Measurements from ENCODE around the gene TLNRD1. TPM values are rescaled to one million over a fixed set of nuclear protein-coding genes. Genes with fewer than 3 reads are reported as not detected.

The TLNRD1 gene
- total RNA-seq, 6 donors from 2014 or later = 23.0 to 55.7 (median 36.0) TPM

GRCh38 chr15:81021321-81021720 is 20.6 kb downstream of the TLNRD1 start:
- 96 to 97% methylated on average over 7 of the region's 7 CpGs for WGBS, 2 donors

GRCh38 chr15:81023483-81024264 is 23.0 kb downstream of the TLNRD1 start:
- no peaks in the 10 kb centered on the region for H3K36me3 ChIP-seq
- DNase-seq (peak in 1 of 2 donors; percentile 75), ATAC-seq (ENCODE audit: low FRiP score in 2 of 2) (peak; percentile 85 to 97)
- H3K27me3 ChIP-seq = no peaks in the 10 kb centered on the region
- peaks cover 8 to 24% (median 22%) of the 10 kb centered on the region in 4 donors for H3K4me1 ChIP-seq
- no peak overlapping the region for H3K4me3 ChIP-seq
- H3K9me3 ChIP-seq = no peaks in the 10 kb centered on the region
- peak overlapping the region; percentile 65 to 75 (median 72) for H3K27ac ChIP-seq
- TF ChIP-seq, protein P1, sequence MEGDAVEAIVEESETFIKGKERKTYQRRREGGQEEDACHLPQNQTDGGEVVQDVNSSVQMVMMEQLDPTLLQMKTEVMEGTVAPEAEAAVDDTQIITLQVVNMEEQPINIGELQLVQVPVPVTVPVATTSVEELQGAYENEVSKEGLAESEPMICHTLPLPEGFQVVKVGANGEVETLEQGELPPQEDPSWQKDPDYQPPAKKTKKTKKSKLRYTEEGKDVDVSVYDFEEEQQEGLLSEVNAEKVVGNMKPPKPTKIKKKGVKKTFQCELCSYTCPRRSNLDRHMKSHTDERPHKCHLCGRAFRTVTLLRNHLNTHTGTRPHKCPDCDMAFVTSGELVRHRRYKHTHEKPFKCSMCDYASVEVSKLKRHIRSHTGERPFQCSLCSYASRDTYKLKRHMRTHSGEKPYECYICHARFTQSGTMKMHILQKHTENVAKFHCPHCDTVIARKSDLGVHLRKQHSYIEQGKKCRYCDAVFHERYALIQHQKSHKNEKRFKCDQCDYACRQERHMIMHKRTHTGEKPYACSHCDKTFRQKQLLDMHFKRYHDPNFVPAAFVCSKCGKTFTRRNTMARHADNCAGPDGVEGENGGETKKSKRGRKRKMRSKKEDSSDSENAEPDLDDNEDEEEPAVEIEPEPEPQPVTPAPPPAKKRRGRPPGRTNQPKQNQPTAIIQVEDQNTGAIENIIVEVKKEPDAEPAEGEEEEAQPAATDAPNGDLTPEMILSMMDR (IDR thresholded peaks at IDR 0.05) = no peak
- TF ChIP-seq POLR2AphosphoS5 (IDR thresholded peaks at IDR 0.05) (peak in 1 of 2 donors; percentile 40), EP300 (IDR thresholded peaks at IDR 0.05) (no peak), POLR2A (IDR thresholded peaks at IDR 0.05) (peak in 1 of 4 donors; percentile 26)
- WGBS, 2 donors = 40 to 44% methylated on average over 13 of the region's 13 CpGs

More at GRCh38 chr15:81021321-81021720, 20.6 kb downstream of the TLNRD1 start:
- TF ChIP-seq POLR2A (IDR thresholded peaks at IDR 0.05) = no peak
- TF ChIP-seq, protein P1 (IDR thresholded peaks at IDR 0.05) = no peak
- no peak for TF ChIP-seq EP300 (IDR thresholded peaks at IDR 0.05)
- no peak for TF ChIP-seq POLR2AphosphoS5 (IDR thresholded peaks at IDR 0.05)
- no peaks in the 10 kb centered on the region for H3K9me3 ChIP-seq
- H3K27ac ChIP-seq = no peak overlapping the region
- no peaks in the 10 kb centered on the region for H3K36me3 ChIP-seq
- no peak for DNase-seq
- no peak overlapping the region for H3K4me3 ChIP-seq
- peaks cover 8 to 21% (median 18%) of the 10 kb centered on the region in 4 donors for H3K4me1 ChIP-seq
- ATAC-seq (ENCODE audit: low FRiP score in 2 of 2) = no peak
- no peaks in the 10 kb centered on the region for H3K27me3 ChIP-seq

DNA sequence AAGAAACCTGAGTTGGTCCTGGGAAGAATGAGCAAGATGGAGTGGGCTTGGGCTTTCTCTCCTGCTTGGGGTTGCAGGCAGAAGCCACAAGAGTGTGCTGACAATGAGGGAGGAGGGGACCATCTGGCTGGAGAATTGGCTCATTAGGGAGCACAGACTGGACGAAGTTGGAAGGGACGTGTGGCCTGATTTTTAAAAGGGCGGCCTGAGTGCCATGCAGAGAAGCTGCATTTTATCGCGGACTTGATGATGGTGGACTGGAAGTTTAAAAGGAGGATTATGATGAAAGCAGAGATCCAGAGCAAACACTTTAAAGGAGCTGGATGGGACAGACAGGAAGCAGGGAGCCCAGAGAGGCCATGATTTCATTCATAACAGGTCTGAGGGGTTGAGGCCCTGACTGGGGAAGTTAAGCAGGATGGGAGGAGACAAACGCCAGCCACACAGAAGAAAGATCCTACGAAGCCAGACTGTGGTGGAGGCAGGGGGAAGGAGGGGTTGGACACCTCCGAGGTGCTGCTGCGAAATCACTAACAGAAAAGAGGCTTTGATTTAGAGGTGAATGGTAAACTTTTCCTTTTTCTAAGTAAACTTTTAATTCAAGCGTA is 23.6 kb downstream of the TLNRD1 start:
- 55 to 57% methylated on average over 10 of the region's 10 CpGs for WGBS, 2 donors
- Histone ChIP-seq H3K4me3 (no peak overlapping the region), H3K27me3 (no peaks in the 10 kb centered on the region), H3K4me1 (peaks cover 8 to 31% (median 28%) of the 10 kb centered on the region in 4 donors), H3K36me3 (no peaks in the 10 kb centered on the region), H3K9me3 (no peaks in the 10 kb centered on the region), H3K27ac (peak overlapping the region; percentile 65 to 75 (median 72))
- TF ChIP-seq POLR2A (IDR thresholded peaks at IDR 0.05) = peak in 1 of 4 donors; percentile 16
- TF ChIP-seq, protein P1 (IDR thresholded peaks at IDR 0.05) = no peak
- ATAC-seq (ENCODE audit: low FRiP score in 2 of 2) (peak; percentile 29 to 62), DNase-seq (peak in 1 of 2 donors; percentile 43)

DNA sequence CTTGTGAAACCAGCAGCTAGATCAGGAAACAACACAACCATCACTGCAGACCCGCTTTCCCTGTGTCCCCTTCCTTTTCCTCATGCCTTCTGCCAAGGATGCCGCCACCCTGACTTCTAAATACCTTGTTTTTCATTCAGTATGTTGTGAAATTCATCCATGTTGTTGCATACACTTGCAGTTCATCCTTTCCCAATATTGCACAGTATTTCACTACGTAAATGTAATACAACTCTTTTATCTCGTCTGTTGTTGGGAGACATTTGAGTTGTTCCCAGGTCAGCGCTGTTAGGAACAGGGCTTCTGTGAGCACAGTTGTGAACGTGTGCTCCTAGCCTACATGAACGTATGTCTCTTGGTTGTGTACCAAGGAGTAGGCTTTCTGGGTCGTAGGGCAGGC is 24.2 kb downstream of the TLNRD1 start:
- Histone ChIP-seq H3K4me3 (no peak overlapping the region), H3K36me3 (no peaks in the 10 kb centered on the region), H3K4me1 (peaks cover 8 to 36% (median 33%) of the 10 kb centered on the region in 4 donors), H3K27me3 (no peaks in the 10 kb centered on the region), H3K27ac (peak overlapping the region; percentile 65 to 75 (median 72)), H3K9me3 (no peaks in the 10 kb centered on the region)
- DNase-seq (no peak), ATAC-seq (ENCODE audit: low FRiP score in 2 of 2) (no peak)
- TF ChIP-seq, protein P1 (IDR thresholded peaks at IDR 0.05) = no peak
- WGBS, 2 donors = 79 to 89% methylated on average over 8 of the region's 8 CpGs

All from upper lobe of left lung (tissue), 6 donors.